ENCODE measurements around the gene PXMP2.

The PXMP2 gene

GRCh38 chr12:132731574-132731973 is 44.2 kb downstream of the PXMP2 start:
- TF ChIP-seq GATA2 (IDR thresholded peaks at IDR 0.05; ENCODE audit: low read depth, low read length) (no peak), GATA3 (IDR thresholded peaks at IDR 0.05; ENCODE audit: low read depth, low read length) (no peak)

- no peak for TF ChIP-seq GATA2 (IDR thresholded peaks at IDR 0.05; ENCODE audit: low read depth, low read length)
- TF ChIP-seq GATA3 (IDR thresholded peaks at IDR 0.05; ENCODE audit: low read depth, low read length) = no peak
Observed at GRCh38 chr12:132734206-132734605, 46.8 kb downstream of the PXMP2 start.

- TF ChIP-seq GATA2 (IDR thresholded peaks at IDR 0.05; ENCODE audit: low read depth, low read length) (no peak), GATA3 (IDR thresholded peaks at IDR 0.05; ENCODE audit: low read depth, low read length) (no peak)
Observed at GRCh38 chr12:132735496-132735895, 48.1 kb downstream of the PXMP2 start.

- TF ChIP-seq GATA3 (IDR thresholded peaks at IDR 0.05; ENCODE audit: low read depth, low read length) (no peak), GATA2 (IDR thresholded peaks at IDR 0.05; ENCODE audit: low read depth, low read length) (no peak)
Observed at GRCh38 chr12:132736378-132736777, 49.0 kb downstream of the PXMP2 start.

DNA sequence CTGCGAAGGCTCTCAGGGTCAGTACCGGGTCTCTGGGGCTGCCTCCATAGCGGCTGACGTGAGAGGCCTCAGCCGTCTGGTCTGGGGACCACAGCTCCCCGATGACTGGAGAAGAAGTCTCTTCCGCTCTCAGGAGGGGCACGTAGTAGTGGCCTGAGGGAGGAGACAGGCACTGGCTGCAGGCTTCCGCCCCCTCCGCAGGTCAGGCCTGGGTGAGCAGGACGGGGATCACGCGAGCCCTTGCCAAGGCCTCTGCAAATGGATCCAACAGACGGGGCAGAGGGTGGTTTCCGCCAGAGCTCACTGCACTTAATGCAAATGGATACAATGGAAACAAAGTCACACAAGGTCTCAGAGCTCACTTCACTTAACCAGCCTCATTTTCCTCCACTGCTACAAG is 49.5 kb downstream of the PXMP2 start:
- TF ChIP-seq GATA3 (IDR thresholded peaks at IDR 0.05; ENCODE audit: low read depth, low read length) (no peak), GATA2 (IDR thresholded peaks at IDR 0.05; ENCODE audit: low read depth, low read length) (no peak)

DNA sequence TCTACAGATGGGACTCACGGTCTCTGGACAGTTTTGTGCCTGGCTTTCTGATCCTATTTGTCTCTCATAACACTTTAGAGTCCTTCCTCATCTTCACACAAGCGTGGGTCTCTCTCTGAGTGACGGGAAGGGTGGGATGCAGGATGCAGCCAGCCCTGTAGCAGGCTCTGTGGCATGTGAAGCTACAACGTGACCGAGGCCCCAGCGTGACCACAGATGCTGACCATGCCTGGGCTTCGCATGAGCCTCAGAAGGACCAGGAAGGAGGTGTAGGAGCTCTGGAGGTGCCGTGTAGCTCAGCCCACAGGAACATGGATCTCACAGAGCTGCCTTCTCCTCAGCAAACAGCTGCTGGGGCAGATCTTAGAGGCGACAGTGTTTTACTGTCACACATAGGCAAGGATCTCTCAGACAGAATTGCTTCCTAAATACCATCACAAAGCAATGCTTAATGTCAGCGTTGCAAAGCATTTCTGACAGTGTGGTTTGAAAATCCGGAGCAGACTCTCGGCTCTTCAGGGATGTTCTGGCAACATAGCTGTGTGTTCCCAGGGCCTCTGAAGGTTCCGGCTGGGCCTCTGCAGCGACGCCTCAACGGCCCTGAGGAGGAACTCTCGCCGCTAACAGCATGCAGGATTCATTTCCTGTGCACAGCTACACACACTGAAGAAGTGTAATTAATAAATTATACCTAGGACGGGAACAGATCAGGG is 52.4 kb downstream of the PXMP2 start:
- TF ChIP-seq GATA2 (IDR thresholded peaks at IDR 0.05; ENCODE audit: low read depth, low read length) = no peak
- TF ChIP-seq GATA3 (IDR thresholded peaks at IDR 0.05; ENCODE audit: low read depth, low read length) = no peak

- TF ChIP-seq GATA2 (IDR thresholded peaks at IDR 0.05; ENCODE audit: low read depth, low read length) (no peak), GATA3 (IDR thresholded peaks at IDR 0.05; ENCODE audit: low read depth, low read length) (no peak)
Observed at GRCh38 chr12:132740313-132740646, 52.9 kb downstream of the PXMP2 start.

GRCh38 chr12:132740652-132741051 is 53.3 kb downstream of the PXMP2 start:
- TF ChIP-seq GATA3 (IDR thresholded peaks at IDR 0.05; ENCODE audit: low read depth, low read length) (no peak), GATA2 (IDR thresholded peaks at IDR 0.05; ENCODE audit: low read depth, low read length) (no peak)

DNA sequence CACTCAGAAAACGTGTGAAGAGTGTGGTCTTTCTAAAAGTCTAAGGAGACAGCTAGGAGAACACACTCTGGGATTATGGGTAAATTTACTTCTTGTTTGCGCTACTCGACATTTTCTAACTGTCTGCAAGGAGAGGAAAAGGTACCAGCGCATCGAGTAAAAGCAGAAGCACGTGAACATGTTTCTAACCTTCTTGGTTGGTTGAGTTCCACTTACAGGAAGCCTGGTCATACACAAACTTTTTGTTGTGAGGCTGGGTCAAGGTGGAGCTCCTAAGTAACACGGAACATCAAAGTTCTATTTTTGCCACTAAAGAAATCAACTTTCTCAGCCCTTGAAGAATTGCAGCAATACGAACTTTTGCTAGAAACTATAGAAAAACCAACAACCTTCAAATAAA is 54.2 kb downstream of the PXMP2 start:
- TF ChIP-seq GATA3 (IDR thresholded peaks at IDR 0.05; ENCODE audit: low read depth, low read length) = no peak

- TF ChIP-seq GATA2 (IDR thresholded peaks at IDR 0.05; ENCODE audit: low read depth, low read length) (no peak), GATA3 (IDR thresholded peaks at IDR 0.05; ENCODE audit: low read depth, low read length) (no peak)
Observed at GRCh38 chr12:132743831-132744230, 56.4 kb downstream of the PXMP2 start.

DNA sequence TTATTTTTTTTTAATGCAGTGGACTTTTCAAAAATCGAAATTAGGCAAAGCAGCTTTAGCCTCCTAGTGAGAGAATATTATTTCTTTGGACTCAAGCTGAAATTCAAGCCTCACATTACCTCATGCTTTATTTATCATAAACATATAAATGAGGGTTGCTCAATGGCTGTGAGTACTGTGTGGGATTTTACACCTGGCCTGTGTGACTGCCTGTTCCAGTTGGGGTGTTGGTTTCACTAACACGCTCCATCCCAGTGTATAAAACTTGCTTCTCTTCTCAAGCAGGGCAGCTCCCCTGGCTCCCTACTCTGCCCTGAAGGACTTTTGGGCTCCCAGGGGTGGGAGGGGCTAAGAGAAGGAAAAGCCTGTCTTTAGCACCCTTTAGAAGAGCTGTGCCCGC is 59.2 kb downstream of the PXMP2 start:
- TF ChIP-seq GATA3 (IDR thresholded peaks at IDR 0.05; ENCODE audit: low read depth, low read length) (no peak), GATA2 (IDR thresholded peaks at IDR 0.05; ENCODE audit: low read depth, low read length) (no peak)

- no peak for TF ChIP-seq GATA2 (IDR thresholded peaks at IDR 0.05; ENCODE audit: low read depth, low read length)
- no peak for TF ChIP-seq GATA3 (IDR thresholded peaks at IDR 0.05; ENCODE audit: low read depth, low read length)
Observed at GRCh38 chr12:132747395-132747794, 60.0 kb downstream of the PXMP2 start.

DNA sequence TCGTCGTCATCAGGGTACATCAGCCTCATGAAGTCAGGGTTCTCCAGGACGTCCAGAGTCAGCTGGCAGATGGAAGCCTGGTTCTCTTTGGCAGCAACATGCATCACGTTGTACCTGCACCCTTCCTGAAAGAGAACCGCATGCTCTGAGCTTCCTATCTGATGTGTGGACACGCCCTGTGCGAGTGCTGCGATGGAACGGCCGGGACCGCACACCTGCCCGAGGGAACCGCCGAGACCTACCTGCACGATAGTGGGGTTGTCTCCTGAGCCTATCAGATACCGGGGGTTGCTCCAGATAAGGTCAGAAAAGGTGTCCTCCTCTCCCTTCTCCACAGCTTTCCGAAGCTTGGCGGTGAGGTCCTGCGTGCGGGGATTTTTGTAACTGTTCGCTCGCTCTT is 60.5 kb downstream of the PXMP2 start:
- TF ChIP-seq GATA3 (IDR thresholded peaks at IDR 0.05; ENCODE audit: low read depth, low read length) (no peak), GATA2 (IDR thresholded peaks at IDR 0.05; ENCODE audit: low read depth, low read length) (no peak)

GRCh38 chr12:132748319-132748718 is 60.9 kb downstream of the PXMP2 start:
- no peak for TF ChIP-seq GATA2 (IDR thresholded peaks at IDR 0.05; ENCODE audit: low read depth, low read length)
- no peak for TF ChIP-seq GATA3 (IDR thresholded peaks at IDR 0.05; ENCODE audit: low read depth, low read length)

GRCh38 chr12:132754160-132754932 is 67.0 kb downstream of the PXMP2 start:
- TF ChIP-seq GATA2 (IDR thresholded peaks at IDR 0.05; ENCODE audit: low read depth, low read length) (no peak), GATA3 (IDR thresholded peaks at IDR 0.05; ENCODE audit: low read depth, low read length) (no peak)
